ENCODE measurements around the gene ATAD3A. TPM values are rescaled to one million over a fixed set of nuclear protein-coding genes. Genes with fewer than 3 reads are reported as not detected.

Gene ATAD3A
- polyA plus RNA-seq, 1 donor from 2014 or later: 30.3 TPM

DNA sequence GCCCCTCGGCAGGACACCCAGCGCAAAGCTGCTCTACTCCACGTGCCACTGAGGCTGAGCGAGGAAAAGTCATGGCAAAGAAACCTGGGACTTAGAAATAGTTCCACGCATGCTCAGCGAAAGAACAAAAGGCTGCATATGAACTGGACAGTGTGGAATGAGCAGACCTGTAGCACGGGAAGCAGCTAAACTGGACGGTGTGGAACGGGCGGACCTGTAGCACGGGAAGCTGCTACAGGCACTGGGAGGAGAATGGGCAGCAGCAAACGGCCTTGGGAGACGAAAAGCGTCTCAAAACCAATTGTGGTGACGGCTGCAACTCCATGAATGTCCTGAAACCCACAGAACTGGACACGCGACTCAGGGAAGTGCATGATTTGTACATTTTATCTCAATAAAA lies 47.1 kb downstream of the ATAD3A start:
- H3K79me2 ChIP-seq (replicated peaks; ENCODE audit: insufficient read depth, low read length): no peaks in the 10 kb centered on the region

GRCh38 chr1:1560178-1560577 lies 48.2 kb downstream of the ATAD3A start:
- no peak overlapping the region for H2AFZ ChIP-seq (ENCODE audit: low read depth, low read length)
- TF ChIP-seq MXI1 (conservative IDR thresholded peaks at IDR 0.05; ENCODE audit: poor library complexity, severe bottlenecking): no peak
- TF ChIP-seq REST (IDR thresholded peaks at IDR 0.05; ENCODE audit: borderline replicate concordance): no peak
- no peak for TF ChIP-seq POLR2AphosphoS5 (IDR thresholded peaks at IDR 0.05)
- TF ChIP-seq EP300 (conservative IDR thresholded peaks at IDR 0.05; ENCODE audit: poor library complexity, severe bottlenecking): no peak
- no peak for TF ChIP-seq EZH2 (IDR thresholded peaks at IDR 0.05; ENCODE audit: borderline replicate concordance, insufficient read depth, low read length, poor library complexity, severe bottlenecking)
- no peak for TF ChIP-seq RAD21 (conservative IDR thresholded peaks at IDR 0.05)
- no peak for TF ChIP-seq SMC3 (conservative IDR thresholded peaks at IDR 0.05; ENCODE audit: poor library complexity)
- no peak for TF ChIP-seq TAF1 (IDR thresholded peaks at IDR 0.05; ENCODE audit: low read depth)
- no peak for TF ChIP-seq CTCF (IDR thresholded peaks at IDR 0.05; ENCODE audit: poor library complexity, severe bottlenecking)
- peaks cover 7% of the 10 kb centered on the region for H3K36me3 ChIP-seq (ENCODE audit: insufficient read depth, low read length)
- no peaks in the 10 kb centered on the region for H3F3A ChIP-seq (ENCODE audit: insufficient read depth, low read length, poor library complexity, severe bottlenecking)
- no peak overlapping the region for H3K27ac ChIP-seq (ENCODE audit: low read length)
- H3K4me3 ChIP-seq (ENCODE audit: low read length): no peak overlapping the region
- H4K20me1 ChIP-seq (ENCODE audit: insufficient read depth): no peaks in the 10 kb centered on the region
- H3K9me3 ChIP-seq (ENCODE audit: low read length): no peaks in the 10 kb centered on the region
- no peak overlapping the region for H3K4me2 ChIP-seq (ENCODE audit: low read length)
- H3K27me3 ChIP-seq (ENCODE audit: insufficient read depth, low read depth, low read length): no peaks in the 10 kb centered on the region
- H3K79me2 ChIP-seq (replicated peaks; ENCODE audit: insufficient read depth, low read length): peaks cover 6% of the 10 kb centered on the region
- H3K9me2 ChIP-seq (ENCODE audit: insufficient read depth, low read length): no peaks in the 10 kb centered on the region
- no peak overlapping the region for H3K9ac ChIP-seq (ENCODE audit: low read length)

More for the DNA sequence above, 47.1 kb downstream of the ATAD3A start:
- Histone ChIP-seq H3K4me3 (ENCODE audit: low read length) (no peak overlapping the region), H3K36me3 (ENCODE audit: insufficient read depth, low read length) (peaks cover under 1% of the 10 kb centered on the region), H3K9me2 (ENCODE audit: insufficient read depth, low read length) (no peaks in the 10 kb centered on the region), H3F3A (ENCODE audit: insufficient read depth, low read length, poor library complexity, severe bottlenecking) (no peaks in the 10 kb centered on the region), H3K9me3 (ENCODE audit: low read length) (no peaks in the 10 kb centered on the region), H4K20me1 (ENCODE audit: insufficient read depth) (no peaks in the 10 kb centered on the region), H2AFZ (ENCODE audit: low read depth, low read length) (no peak overlapping the region), H3K9ac (ENCODE audit: low read length) (no peak overlapping the region), H3K27me3 (ENCODE audit: insufficient read depth, low read depth, low read length) (no peaks in the 10 kb centered on the region), H3K27ac (ENCODE audit: low read length) (no peak overlapping the region), H3K4me2 (ENCODE audit: low read length) (no peak overlapping the region)
- TF ChIP-seq POLR2AphosphoS5 (IDR thresholded peaks at IDR 0.05) (no peak), REST (IDR thresholded peaks at IDR 0.05; ENCODE audit: borderline replicate concordance) (no peak), SMC3 (conservative IDR thresholded peaks at IDR 0.05; ENCODE audit: poor library complexity) (no peak), EZH2 (IDR thresholded peaks at IDR 0.05; ENCODE audit: borderline replicate concordance, insufficient read depth, low read length, poor library complexity, severe bottlenecking) (no peak), EP300 (conservative IDR thresholded peaks at IDR 0.05; ENCODE audit: poor library complexity, severe bottlenecking) (no peak), MXI1 (conservative IDR thresholded peaks at IDR 0.05; ENCODE audit: poor library complexity, severe bottlenecking) (no peak)
